IPS DF 6.9 (cell line): ENCODE measurements around the gene FHIP1B.
"Not testable (repeated sequence)": the region's sequence is repeated elsewhere in the genome, so short reads cannot be mapped to it uniquely, and the experiment has no call there.

Experiments
- DNase-seq: peaks from one replicate; pipeline ENCODE4 v3.0.0-alpha.2; 2013; ENCODE audit warnings: low read depth, low spot score
- H3K27ac ChIP-seq: one replicate; pipeline ENCODE4 v1.5.1; 2013; ENCODE audit warnings: low read length, control low read depth
- H3K27me3 ChIP-seq: 2 replicates; pipeline ENCODE4 v1.6.1; 2013; ENCODE audit warnings: mild to moderate bottlenecking, low read length; ENCODE audit not compliant: control insufficient read depth, insufficient read depth
- H3K36me3 ChIP-seq: 2 replicates; pipeline ENCODE4 v1.6.1; 2013; ENCODE audit warnings: low read length; ENCODE audit not compliant: control insufficient read depth, insufficient read depth
- H3K4me1 ChIP-seq: 2 replicates; pipeline ENCODE4 v1.6.1; 2013; ENCODE audit warnings: low read length; ENCODE audit not compliant: control insufficient read depth, insufficient read depth
- H3K4me3 ChIP-seq: 2 replicates; pipeline ENCODE4 v1.5.1; 2013; ENCODE audit warnings: mild to moderate bottlenecking, low read length
- H3K9me3 ChIP-seq: 2 replicates; pipeline ENCODE4 v1.6.1; 2013; ENCODE audit warnings: low read length, inconsistent platforms; ENCODE audit not compliant: control insufficient read depth, insufficient read depth
- WGBS: extraction: QIAGEN DNeasy Blood & Tissue Kit; methylation state at CpG from one replicate; pipeline ENCODE4 v1.1.7; 2013; ENCODE audit warnings: mixed read lengths, missing lambda C conversion rate; ENCODE audit not compliant: insufficient read length, insufficient coverage; 5-methylcytosine and 5-hydroxymethylcytosine counted together

The FHIP1B gene

GRCh38 chr11:6234387-6235107, at the start of gene FHIP1B:
Gene FHIP1B (minus strand): TSS chr11:6234636. CDS start chr11:6224516, 10,120 bp downstream.
- peak within 1 kb of the TSS; percentile 90; the same call in 1 of the 2 replicates for H3K4me3 ChIP-seq
- no CpG with 5 or more reads among the region's 62 CpGs for WGBS
- no peaks in the 10 kb centered on the region for H3K9me3 ChIP-seq
- no peak within 1 kb of the TSS for H3K27ac ChIP-seq
- H3K4me1 ChIP-seq: no peaks in the 10 kb centered on the region; the same call in 1 of the 2 replicates
- H3K36me3 ChIP-seq: no peaks in the 10 kb centered on the region
- DNase-seq: peak; percentile 99
- H3K27me3 ChIP-seq: 0 out of 2 replicates have a peak, but pooled peaks cover 1% of the 10 kb centered on the region

- Histone ChIP-seq H3K27me3 (peaks cover 30% of the 10 kb centered on the region), H3K9me3 (no peaks in the 10 kb centered on the region)
- WGBS: no CpG with 5 or more reads among the region's 4 CpGs
Observed at GRCh38 chr11:6283453-6284023, 49.1 kb upstream of the FHIP1B start.

GRCh38 chr11:6280809-6281208, 46.4 kb upstream of the FHIP1B start:
- not testable (repeated sequence) for H3K27ac ChIP-seq, H3K4me3 ChIP-seq, H3K4me1 ChIP-seq, DNase-seq, H3K9me3 ChIP-seq, H3K36me3 ChIP-seq
- peaks cover 28% of the 10 kb centered on the region for H3K27me3 ChIP-seq
- no CpG with 5 or more reads among the region's 7 CpGs for WGBS

More at GRCh38 chr11:6283453-6284023, 49.1 kb upstream of the FHIP1B start:
- no peak overlapping the region for H3K27ac ChIP-seq
- H3K4me3 ChIP-seq: no peak overlapping the region
- no peak for DNase-seq
- no peaks in the 10 kb centered on the region for H3K4me1 ChIP-seq
- no peaks in the 10 kb centered on the region for H3K36me3 ChIP-seq

GRCh38 chr11:6273188-6273587, 38.8 kb upstream of the FHIP1B start:
- Histone ChIP-seq H3K4me1 (no peaks in the 10 kb centered on the region; the same call in 1 of the 2 replicates), H3K36me3 (no peaks in the 10 kb centered on the region), H3K9me3 (no peaks in the 10 kb centered on the region), H3K4me3 (no peak overlapping the region), H3K27ac (no peak overlapping the region), H3K27me3 (peaks cover 2% of the 10 kb centered on the region; the same call in 1 of the 2 replicates)
- no peak for DNase-seq
- WGBS: no CpG with 5 or more reads among the region's 4 CpGs

GRCh38 chr11:6271598-6271997, 37.2 kb upstream of the FHIP1B start:
- peaks cover 2% of the 10 kb centered on the region; the same call in 1 of the 2 replicates for H3K27me3 ChIP-seq
- no peaks in the 10 kb centered on the region for H3K36me3 ChIP-seq
- WGBS: no CpG with 5 or more reads among the region's 3 CpGs
- no peak overlapping the region for H3K4me3 ChIP-seq
- H3K27ac ChIP-seq: no peak overlapping the region
- no peaks in the 10 kb centered on the region for H3K9me3 ChIP-seq
- DNase-seq: no peak
- H3K4me1 ChIP-seq: no peaks in the 10 kb centered on the region; the same call in 1 of the 2 replicates

GRCh38 chr11:6270584-6271246, 36.3 kb upstream of the FHIP1B start:
- Histone ChIP-seq H3K27me3 (peaks cover 2% of the 10 kb centered on the region; the same call in 1 of the 2 replicates), H3K36me3 (no peaks in the 10 kb centered on the region), H3K9me3 (no peaks in the 10 kb centered on the region), H3K4me3 (no peak overlapping the region), H3K27ac (no peak overlapping the region), H3K4me1 (no peaks in the 10 kb centered on the region; the same call in 1 of the 2 replicates)
- WGBS: no CpG with 5 or more reads among the region's 41 CpGs
- no peak for DNase-seq

- Histone ChIP-seq H3K4me1 (no peaks in the 10 kb centered on the region; the same call in 1 of the 2 replicates), H3K4me3 (no peak overlapping the region), H3K9me3 (no peaks in the 10 kb centered on the region), H3K27ac (no peak overlapping the region), H3K27me3 (peaks cover 2% of the 10 kb centered on the region; the same call in 1 of the 2 replicates), H3K36me3 (no peaks in the 10 kb centered on the region)
- WGBS: no CpG with 5 or more reads among the region's 24 CpGs
- DNase-seq: no peak
Observed at GRCh38 chr11:6269994-6270393, 35.6 kb upstream of the FHIP1B start.

GRCh38 chr11:6268820-6269219, 34.4 kb upstream of the FHIP1B start:
- no peak for DNase-seq
- H3K27me3 ChIP-seq: peaks cover 2% of the 10 kb centered on the region; the same call in 1 of the 2 replicates
- no CpG with 5 or more reads among the region's 1 CpG for WGBS

GRCh38 chr11:6263662-6264061, 29.2 kb upstream of the FHIP1B start:
- no CpG with 5 or more reads among the region's 1 CpG for WGBS
- no peaks in the 10 kb centered on the region for H3K36me3 ChIP-seq

More at GRCh38 chr11:6268820-6269219, 34.4 kb upstream of the FHIP1B start:
- Histone ChIP-seq H3K27ac (no peak overlapping the region), H3K4me1 (no peaks in the 10 kb centered on the region; the same call in 1 of the 2 replicates), H3K36me3 (no peaks in the 10 kb centered on the region), H3K4me3 (no peak overlapping the region), H3K9me3 (no peaks in the 10 kb centered on the region)

GRCh38 chr11:6260207-6260726, 25.8 kb upstream of the FHIP1B start:
- WGBS: no CpG with 5 or more reads among the region's 5 CpGs
- H3K4me1 ChIP-seq: no peaks in the 10 kb centered on the region; the same call in 1 of the 2 replicates
- H3K36me3 ChIP-seq: no peaks in the 10 kb centered on the region
- H3K27ac ChIP-seq: no peak overlapping the region
- no peaks in the 10 kb centered on the region for H3K9me3 ChIP-seq
- H3K4me3 ChIP-seq: no peak overlapping the region
- peaks cover 36% of the 10 kb centered on the region for H3K27me3 ChIP-seq
- DNase-seq: no peak

More at GRCh38 chr11:6263662-6264061, 29.2 kb upstream of the FHIP1B start:
- Histone ChIP-seq H3K27ac (no peak overlapping the region), H3K4me1 (no peaks in the 10 kb centered on the region; the same call in 1 of the 2 replicates), H3K4me3 (no peak overlapping the region), H3K9me3 (no peaks in the 10 kb centered on the region), H3K27me3 (peaks cover 23% of the 10 kb centered on the region)
- no peak for DNase-seq
